Epithelial cell of esophagus (primary cell): ENCODE measurements around the gene TMCO4.
A peak's percentile ranks its signal among the peaks of the same experiment; 100 is the strongest.

Experiments used
- DNase-seq: peaks from one replicate; pipeline ENCODE4 v3.0.0; 2010; ENCODE audit warnings: low read depth
- H3K4me3 ChIP-seq: 2 replicates; pipeline ENCODE4 v1.5.1; 2011; ENCODE audit warnings: mild to moderate bottlenecking, low read length, control low read depth
- CTCF ChIP-seq: IDR thresholded peaks from 2 replicates; pipeline ENCODE4 v1.5.1; 2011; ENCODE audit warnings: low read depth, mild to moderate bottlenecking, low read length, control low read depth, inconsistent platforms; ENCODE audit not compliant: insufficient read depth; ENCODE audit errors: missing control alignments

TMCO4 gene

DNA sequence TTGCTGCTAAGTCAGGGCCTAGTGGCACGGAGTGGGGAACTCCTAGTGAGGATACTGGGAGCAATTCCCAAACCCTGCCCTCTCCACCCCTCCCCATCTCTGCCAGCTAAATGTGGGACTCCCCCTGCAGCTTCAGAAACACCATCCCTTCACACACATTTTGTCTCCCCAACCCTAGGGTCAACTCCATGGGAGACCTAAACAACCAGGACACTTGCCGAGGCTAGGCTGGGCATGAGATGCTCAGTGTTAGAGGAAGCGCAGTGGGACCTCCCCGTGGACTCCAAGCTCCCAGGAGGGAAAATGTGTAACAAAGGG lies 13.9 kb upstream of the TMCO4 start:
- DNase-seq: no peak
- TF ChIP-seq CTCF: no peak
- H3K4me3 ChIP-seq: no peak overlapping the region

GRCh38 chr1:19812875-19813642 lies 13.3 kb upstream of the TMCO4 start:
- DNase-seq: no peak
- no peak overlapping the region for H3K4me3 ChIP-seq
- TF ChIP-seq CTCF: no peak

DNA sequence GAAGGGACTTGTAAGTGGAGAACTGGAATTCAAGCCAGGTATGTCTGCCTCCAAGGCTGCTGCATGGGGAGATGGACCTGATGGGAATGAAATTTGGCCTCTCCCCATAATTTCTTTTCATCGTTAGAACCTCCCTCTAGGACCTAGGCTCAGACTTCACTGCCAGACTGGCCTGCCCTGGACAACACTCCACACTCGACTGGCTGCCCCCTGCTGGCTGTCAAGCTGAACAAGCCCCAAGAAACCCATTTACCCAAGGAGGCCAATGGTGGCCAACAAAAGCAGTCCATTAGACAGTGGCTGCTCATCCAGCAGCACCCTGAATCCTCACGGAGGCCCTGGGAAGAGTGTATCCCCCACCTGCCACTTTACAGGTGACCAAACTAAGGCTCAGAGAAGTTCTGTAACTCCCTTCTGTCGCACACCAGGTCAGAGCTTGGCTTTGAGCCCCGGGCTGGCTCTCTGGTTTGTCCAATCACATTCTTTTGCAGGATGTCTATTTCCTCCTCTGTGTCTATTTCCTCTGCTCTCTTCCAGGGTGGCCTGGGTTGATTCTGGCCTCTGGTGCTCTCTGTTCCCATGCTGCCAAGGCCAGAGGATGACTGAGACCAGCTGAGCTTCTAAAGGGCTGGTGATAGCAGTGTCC lies 11.6 kb upstream of the TMCO4 start:
- peak; percentile 70 for DNase-seq
- no peak overlapping the region for H3K4me3 ChIP-seq
- peak; percentile 63 for TF ChIP-seq CTCF

DNA sequence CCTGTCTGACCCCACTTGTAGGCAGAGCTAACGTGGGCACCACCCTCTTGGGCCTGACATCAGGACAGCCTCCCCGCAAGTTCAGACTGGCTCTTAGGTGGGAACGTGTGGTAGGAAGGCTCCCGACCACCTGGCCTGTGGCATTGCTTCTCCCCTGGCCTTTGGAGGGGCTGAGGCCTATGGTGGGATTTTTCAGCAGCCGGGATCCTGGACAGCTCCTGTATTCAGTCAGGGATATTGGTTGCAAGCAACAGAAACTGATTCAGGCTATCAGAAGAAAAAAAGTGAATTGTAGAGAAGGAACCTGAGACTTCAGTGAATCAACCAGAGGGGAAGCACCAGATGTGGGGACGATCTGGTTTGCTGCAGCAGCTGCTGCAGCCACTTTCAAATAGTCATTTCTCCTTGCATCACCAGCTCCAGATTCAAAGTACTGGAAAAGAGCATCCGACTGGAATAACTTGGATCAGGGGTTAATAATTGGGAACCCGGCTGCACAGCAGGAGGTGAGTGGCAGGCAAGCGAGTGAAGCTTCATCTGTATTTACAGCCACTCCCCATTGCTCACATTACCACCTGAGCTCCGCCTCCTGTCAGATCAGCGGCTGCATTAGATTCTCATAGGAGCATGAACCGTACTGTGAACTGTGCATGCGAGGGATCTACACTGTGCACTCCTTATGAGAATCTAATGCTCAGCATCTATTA lies 9.5 kb upstream of the TMCO4 start:
- TF ChIP-seq CTCF: no peak
- no peak overlapping the region for H3K4me3 ChIP-seq
- no peak for DNase-seq

GRCh38 chr1:19808351-19808750 lies 8.6 kb upstream of the TMCO4 start:
- DNase-seq: no peak
- H3K4me3 ChIP-seq: no peak overlapping the region
- TF ChIP-seq CTCF: no peak

DNA sequence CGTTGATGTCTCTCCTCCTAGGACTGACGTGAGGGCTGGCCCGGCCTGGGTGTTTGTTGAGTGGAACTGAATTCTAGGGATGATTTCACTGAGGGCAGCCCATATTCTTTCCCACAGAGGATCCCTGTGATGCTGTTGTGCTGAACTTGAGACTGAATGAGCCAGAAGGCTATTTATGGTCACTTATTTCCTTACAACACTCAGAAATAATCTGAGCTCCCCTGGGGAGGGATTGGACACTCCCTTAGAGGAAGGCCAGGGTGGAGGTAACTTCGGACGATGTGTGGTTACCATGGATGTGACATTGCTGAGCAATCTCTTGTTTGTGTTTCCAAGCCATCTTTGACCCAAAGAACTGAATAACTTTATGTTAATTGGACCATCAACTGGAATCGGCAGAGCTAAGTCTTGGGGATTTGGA lies 5.1 kb upstream of the TMCO4 start:
- no peak overlapping the region for H3K4me3 ChIP-seq
- TF ChIP-seq CTCF: no peak
- no peak for DNase-seq
